22Rv1 (cell line): Measurements from ENCODE around the gene ZNF33A.

ENCODE experiments used
- CTCF ChIP-seq: fragments of 450-650 bp; IDR thresholded peaks from 2 replicates; pipeline ENCODE4 v1.5.1; 2017; ENCODE audit warnings: mild to moderate bottlenecking
- ZFX ChIP-seq: fragments of 450-650 bp; IDR thresholded peaks from 2 replicates; pipeline ENCODE4 v1.6.1; 2017; ENCODE audit warnings: antibody characterized with exemption, borderline replicate concordance

GRCh38 chr10:38102880-38103279 is 92.4 kb downstream of the ZNF33A start:
- TF ChIP-seq CTCF (no peak), ZFX (no peak)
